Measurements from ENCODE around the gene MAP2K5. TPM values are rescaled to one million over a fixed set of nuclear protein-coding genes. Genes with fewer than 3 reads are reported as not detected.

MAP2K5 gene
- total and polyA plus RNA-seq, 9 of the 15 experiments (the other 6 are each of a cell fraction or from before 2014, with no cell fraction given): 0.41 to 16.5 (median 7.5) TPM

- no peak overlapping the region for H2AFZ ChIP-seq (ENCODE audit: low read depth, low read length)
- no peak overlapping the region for H3K27ac ChIP-seq (ENCODE audit: extremely low read depth, low read depth, low read length)
- BruUV-seq (replicated peaks): no TSS peak
- no peak overlapping the region for H3K4me2 ChIP-seq (ENCODE audit: insufficient read depth, low read length)
- ChIA-PET CTCF (ENCODE audit: low intra/inter-chr PET ratio) (no interaction called here), POLR2A (no interaction called here)
- H3K4me1 ChIP-seq (replicated peaks in 1 of 2; ENCODE audit: control insufficient read depth in 2 of 2, insufficient read depth in 2 of 2, low read length in 2 of 2): no peaks in the 10 kb centered on the region
- H3K9me3 ChIP-seq (replicated peaks; ENCODE audit: control insufficient read depth, insufficient read depth, low read depth, low read length): no peaks in the 10 kb centered on the region
- WGBS (ENCODE audit: insufficient coverage, low coverage, missing lambda C conversion rate): 75% methylated on average over 1 of the region's 1 CpG
- no peaks in the 10 kb centered on the region for H3K79me2 ChIP-seq (ENCODE audit: control insufficient read depth, insufficient read depth, low read length)
- in situ Hi-C loops (cut with MboI) (no loop called here), intact Hi-C loops (cut with micrococcal nuclease) (no loop called here)
- ATAC-seq (no peak), DNase-seq (ENCODE audit: extremely low read depth in 1 of 4, low spot score in 3 of 4) (no peak), FAIRE-seq (no peak)
- no peak overlapping the region for H3K4me3 ChIP-seq
- H3K27me3 ChIP-seq (ENCODE audit: control insufficient read depth in 2 of 2, insufficient read depth in 2 of 2, low read length in 2 of 2): no peaks in the 10 kb centered on the region
- H3K9me1 ChIP-seq (ENCODE audit: control insufficient read depth, insufficient read depth, low read length): no peaks in the 10 kb centered on the region
- no peaks in the 10 kb centered on the region for H3K36me3 ChIP-seq (ENCODE audit: control insufficient read depth, insufficient read depth, low read length)
- no peaks in the 10 kb centered on the region for H4K20me1 ChIP-seq (replicated peaks; ENCODE audit: control insufficient read depth, insufficient read depth, low read length)
- no peak overlapping the region for H3K9ac ChIP-seq (ENCODE audit: insufficient read depth in 1 of 2, low read depth in 2 of 2, low read length in 2 of 2)
- TF ChIP-seq ARID4B (CRISPR knock-in tag; IDR thresholded peaks at IDR 0.05) (no peak), RBBP5 (IDR thresholded peaks at IDR 0.05; ENCODE audit: borderline replicate concordance, insufficient read depth, low read length, poor library complexity, severe bottlenecking) (no peak), CHD1 (IDR thresholded peaks at IDR 0.05; ENCODE audit: low read length) (no peak), POLR3A (IDR thresholded peaks at IDR 0.05; ENCODE audit: borderline replicate concordance, extremely low read depth, insufficient read depth, insufficient read length) (no peak), ZNF318 (IDR thresholded peaks at IDR 0.05; ENCODE audit: borderline replicate concordance in 1 of 2, low read depth in 1 of 2) (no peak), BCOR (IDR thresholded peaks at IDR 0.05) (no peak), SRSF1 (IDR thresholded peaks at IDR 0.05; ENCODE audit: low read depth, low read length) (no peak), ZBTB17 (CRISPR knock-in tag; IDR thresholded peaks at IDR 0.05) (no peak), ZNF316 (IDR thresholded peaks at IDR 0.05) (no peak), THAP7 (CRISPR knock-in tag; IDR thresholded peaks at IDR 0.05) (no peak)
These were observed 64.2 kb downstream of the MAP2K5 start for GRCh38 chr15:67606742-67607141.
